Tibial nerve (tissue), 4 donors: Measurements from ENCODE around the gene ROS1. TPM values are rescaled to one million over a fixed set of nuclear protein-coding genes. Genes with fewer than 3 reads are reported as not detected.

Source experiments
- DNase-seq, 2 donors: peaks; one replicate each; pipeline ENCODE4 v3.0.0-alpha.2; 2019; ENCODE audit warnings: low spot score in 2 of 2
- H3K27ac ChIP-seq, 4 donors: fragments of 200-600 bp; sonication (generic) in 3 of 4; one replicate each; pipeline ENCODE4 v1.5.1; 2017 to 2019; ENCODE audit warnings: mild to moderate bottlenecking in 1 of 4
- H3K27me3 ChIP-seq, 2 donors: fragments of 200-600 bp; sonication (generic) in 1 of 2; one replicate each; pipeline versions ENCODE4 v1.5.1 to v1.6.0; 2017 to 2019
- H3K36me3 ChIP-seq, 3 donors: fragments of 200-600 bp; sonication (generic); one replicate each; pipeline ENCODE4 v1.5.1; 2018 to 2019
- H3K4me1 ChIP-seq, 4 donors: fragments of 200-600 bp; sonication (generic) in 3 of 4; one replicate each; pipeline ENCODE4 v1.5.1; 2017 to 2019
- H3K4me3 ChIP-seq, 4 donors: fragments of 200-600 bp; sonication (generic) in 3 of 4; one replicate each; pipeline ENCODE4 v1.5.1; 2017 to 2019; ENCODE audit warnings: mild to moderate bottlenecking in 1 of 4, moderate library complexity in 1 of 4
- H3K9me3 ChIP-seq, 4 donors: fragments of 200-600 bp; sonication (generic) in 3 of 4; one replicate each; pipeline ENCODE4 v1.5.1; 2017 to 2019
- CTCF ChIP-seq, 5 experiments: fragments of 200-600 bp in 3 of 5; fragments of 450-650 bp in 2 of 5; sonication (generic) in 3 of 5; IDR thresholded peaks; one replicate each; pipeline ENCODE4 v1.5.1; 2016 to 2019; ENCODE audit warnings: antibody characterized with exemption in 5 of 5, mild to moderate bottlenecking in 3 of 5, moderate library complexity in 2 of 5
- EP300 ChIP-seq, 2 donors: sonication (generic); formaldehyde crosslinking; IDR thresholded peaks; one replicate each; pipeline ENCODE4 v1.6.1; 2017; ENCODE audit warnings: antibody characterized with exemption in 2 of 2, mild to moderate bottlenecking in 1 of 2
- POLR2A ChIP-seq, 2 donors: fragments of 450-650 bp; IDR thresholded peaks; one replicate each; pipeline ENCODE4 v1.6.1; 2017; ENCODE audit warnings: antibody characterized with exemption in 2 of 2, mild to moderate bottlenecking in 2 of 2, moderate library complexity in 2 of 2
- WGBS, 2 donors: methylation state at CpG; one replicate each; pipeline ENCODE4 v1.1.5; 2018; 5-methylcytosine and 5-hydroxymethylcytosine counted together
- total RNA-seq, 4 donors: library from RNA; depleted of rRNA; stranded (reverse); fragments of >200 nt; gene quantifications; one replicate each; pipeline ENCODE4 v1.1.0, GENCODE V29; 2016

ROS1 gene
- total RNA-seq, 4 donors from 2014 or later = not detected

- Histone ChIP-seq H3K36me3 (no peaks in the 10 kb centered on the region), H3K9me3 (peaks cover 0 to 3% (median 0%) of the 10 kb centered on the region in 4 donors), H3K27ac (no peak overlapping the region), H3K4me3 (no peak overlapping the region), H3K27me3 (no peaks in the 10 kb centered on the region), H3K4me1 (no peaks in the 10 kb centered on the region)
- DNase-seq = no peak
- WGBS, 2 donors = 72 to 83% methylated on average over 3 of the region's 3 CpGs
- no peak for TF ChIP-seq POLR2A (IDR thresholded peaks at IDR 0.05)
- no peak for TF ChIP-seq EP300 (IDR thresholded peaks at IDR 0.05)
- no peak for TF ChIP-seq CTCF (IDR thresholded peaks at IDR 0.05)
Observed at GRCh38 chr6:117288083-117288715, 137.5 kb downstream of the ROS1 start.

- Histone ChIP-seq H3K4me3 (no peak overlapping the region), H3K4me1 (no peaks in the 10 kb centered on the region), H3K36me3 (no peaks in the 10 kb centered on the region), H3K27ac (no peak overlapping the region), H3K27me3 (peaks cover 0 to 18% of the 10 kb centered on the region in 2 donors), H3K9me3 (peaks cover 0 to 3% (median 0%) of the 10 kb centered on the region in 4 donors)
- WGBS, 2 donors = 73 to 82% methylated on average over 3 of the region's 3 CpGs
- TF ChIP-seq POLR2A (IDR thresholded peaks at IDR 0.05) (no peak), EP300 (IDR thresholded peaks at IDR 0.05) (no peak), CTCF (IDR thresholded peaks at IDR 0.05) (no peak)
- no peak for DNase-seq
Observed at GRCh38 chr6:117280922-117281321, 144.8 kb downstream of the ROS1 start.

- Histone ChIP-seq H3K4me1 (peaks cover 0 to under 1% (median 0%) of the 10 kb centered on the region in 4 donors), H3K9me3 (no peaks in the 10 kb centered on the region), H3K27me3 (peaks cover 0 to 59% of the 10 kb centered on the region in 2 donors), H3K27ac (no peak overlapping the region), H3K36me3 (no peaks in the 10 kb centered on the region), H3K4me3 (no peak overlapping the region)
- 81 to 83% methylated on average over 10 of the region's 10 CpGs for WGBS, 2 donors
- no peak for DNase-seq
- TF ChIP-seq POLR2A (IDR thresholded peaks at IDR 0.05) (no peak), EP300 (IDR thresholded peaks at IDR 0.05) (no peak), CTCF (IDR thresholded peaks at IDR 0.05) (no peak)
Observed at GRCh38 chr6:117276778-117277316, 148.9 kb downstream of the ROS1 start.

- 65 to 70% methylated on average over 5 of the region's 5 CpGs for WGBS, 2 donors
Observed at GRCh38 chr6:117275711-117276110, 150.0 kb downstream of the ROS1 start.

More at GRCh38 chr6:117275711-117276110, 150.0 kb downstream of the ROS1 start:
- TF ChIP-seq POLR2A (IDR thresholded peaks at IDR 0.05) (no peak), CTCF (IDR thresholded peaks at IDR 0.05) (no peak), EP300 (IDR thresholded peaks at IDR 0.05) (no peak)
- H3K9me3 ChIP-seq = no peaks in the 10 kb centered on the region
- H3K27ac ChIP-seq = no peak overlapping the region
- H3K4me3 ChIP-seq = no peak overlapping the region
- H3K36me3 ChIP-seq = no peaks in the 10 kb centered on the region
- DNase-seq = no peak
- peaks cover 0 to 69% of the 10 kb centered on the region in 2 donors for H3K27me3 ChIP-seq
- peaks cover 0 to 11% (median 0%) of the 10 kb centered on the region in 4 donors for H3K4me1 ChIP-seq
